T follicular helper cell (primary cell): ENCODE results near the gene GADL1.

ENCODE experiments used
- DNase-seq: peaks from one replicate; pipeline ENCODE4 v3.0.0-alpha.2; 2020; ENCODE audit warnings: low read depth

Gene GADL1

GRCh38 chr3:30695302-30696061, 199.0 kb downstream of the GADL1 start:
- no peak for DNase-seq

- DNase-seq = no peak
Observed at GRCh38 chr3:30694668-30695067, 199.8 kb downstream of the GADL1 start.

- no peak for DNase-seq
Observed at GRCh38 chr3:30694148-30694547, 200.3 kb downstream of the GADL1 start.

GRCh38 chr3:30693470-30694120, 200.9 kb downstream of the GADL1 start:
- peak; percentile 28 for DNase-seq

- DNase-seq = no peak
Observed at GRCh38 chr3:30692498-30693130, 201.8 kb downstream of the GADL1 start.

- DNase-seq = no peak
Observed at GRCh38 chr3:30691944-30692343, 202.5 kb downstream of the GADL1 start.

GRCh38 chr3:30691249-30691880, 203.1 kb downstream of the GADL1 start:
- DNase-seq = no peak

- DNase-seq = no peak
Observed at GRCh38 chr3:30690199-30690598, 204.3 kb downstream of the GADL1 start.

GRCh38 chr3:30688776-30689641, 205.5 kb downstream of the GADL1 start:
- DNase-seq = no peak

- DNase-seq = no peak
Observed at GRCh38 chr3:30687930-30688570, 206.4 kb downstream of the GADL1 start.

- no peak for DNase-seq
Observed at GRCh38 chr3:30686799-30687198, 207.7 kb downstream of the GADL1 start.

GRCh38 chr3:30686176-30686575, 208.3 kb downstream of the GADL1 start:
- no peak for DNase-seq

GRCh38 chr3:30685267-30685667, 209.2 kb downstream of the GADL1 start:
- no peak for DNase-seq

GRCh38 chr3:30684356-30684755, 210.1 kb downstream of the GADL1 start:
- no peak for DNase-seq

- DNase-seq = no peak
Observed at GRCh38 chr3:30683769-30684168, 210.7 kb downstream of the GADL1 start.

- DNase-seq = no peak
Observed at GRCh38 chr3:30682434-30683155, 211.9 kb downstream of the GADL1 start.

GRCh38 chr3:30681649-30682211, 212.7 kb downstream of the GADL1 start:
- no peak for DNase-seq

GRCh38 chr3:30680789-30681648, 213.4 kb downstream of the GADL1 start:
- DNase-seq = no peak

GRCh38 chr3:30679045-30679444, 215.4 kb downstream of the GADL1 start:
- DNase-seq = no peak
